BLaER1 treated with 17β-estradiol and CSF1 and Interleukin-3, amounts not matched to agents 10 nM and 100 nM (cell line): Measurements from ENCODE around the gene CDKL4.
A peak's percentile ranks its signal among the peaks of the same experiment; 100 is the strongest.
"Not testable (repeated sequence)": the region's sequence is repeated elsewhere in the genome, so short reads cannot be mapped to it uniquely, and the experiment has no call there.

Source experiments
- H3K27ac ChIP-seq, 11 experiments: shearing (Covaris generic); formaldehyde crosslinking; 2 replicates each; pipeline ENCODE4 v1.8.1; 2022
- H3K27me3 ChIP-seq, 11 experiments: shearing (Covaris generic); formaldehyde crosslinking; 2 replicates each; pipeline ENCODE4 v1.8.1; 2022
- H3K36me3 ChIP-seq, 11 experiments: shearing (Covaris generic); formaldehyde crosslinking; 2 replicates each; pipeline ENCODE4 v1.8.1; 2022
- H3K4me1 ChIP-seq, 10 experiments: shearing (Covaris generic); formaldehyde crosslinking; 2 replicates each; pipeline ENCODE4 v1.8.1; 2022
- H3K4me2 ChIP-seq, 11 experiments: shearing (Covaris generic); formaldehyde crosslinking; 2 replicates each; pipeline ENCODE4 v1.8.1; 2022
- H3K4me3 ChIP-seq, 10 experiments: shearing (Covaris generic); formaldehyde crosslinking; 2 replicates each; pipeline ENCODE4 v1.8.1; 2022
- H3K9ac ChIP-seq, 11 experiments: shearing (Covaris generic); formaldehyde crosslinking; 2 replicates each; pipeline ENCODE4 v1.8.1; 2022
- H3K9me3 ChIP-seq, 11 experiments: shearing (Covaris generic); formaldehyde crosslinking; replicated peaks in 1 of 11; 2 replicates each; pipeline ENCODE4 v1.8.1; 2022
- H4K20me1 ChIP-seq, 11 experiments: shearing (Covaris generic); formaldehyde crosslinking; 2 replicates each; pipeline ENCODE4 v1.8.1; 2022
- Cebpa-rat ChIP-seq, 11 experiments: shearing (Covaris generic); IDR thresholded peaks; 2 replicates each; pipeline ENCODE4 v1.8.1; 2022

Gene CDKL4

GRCh38 chr2:39140322-39140847, 103.4 kb downstream of the CDKL4 start:
- no peaks in the 10 kb centered on the region for H4K20me1 ChIP-seq
- H3K9me3 ChIP-seq: peaks cover 0 to 11% (median 0%) of the 10 kb centered on the region in 11 experiments; a peak in 3 of 22 replicates
- peak overlapping the region in 4 of 11 experiments; percentile 4 to 83 (median 31); a peak in 6 of 22 replicates for H3K4me2 ChIP-seq
- no peak for TF ChIP-seq Cebpa-rat (IDR thresholded peaks at IDR 0.05)
- peak overlapping the region in 3 of 11 experiments; percentile 43 to 63 (median 59); a peak in 5 of 22 replicates for H3K9ac ChIP-seq
- peak overlapping the region in 3 of 11 experiments; percentile 64 to 86 (median 73); a peak in 6 of 22 replicates for H3K27ac ChIP-seq
- peaks cover 5 to 73% (median 7%) of the 10 kb centered on the region in 10 experiments; a peak in 17 of 20 replicates for H3K4me1 ChIP-seq
- H3K4me3 ChIP-seq: no peak overlapping the region
- H3K27me3 ChIP-seq: no peaks in the 10 kb centered on the region
- H3K36me3 ChIP-seq: no peaks in the 10 kb centered on the region

DNA sequence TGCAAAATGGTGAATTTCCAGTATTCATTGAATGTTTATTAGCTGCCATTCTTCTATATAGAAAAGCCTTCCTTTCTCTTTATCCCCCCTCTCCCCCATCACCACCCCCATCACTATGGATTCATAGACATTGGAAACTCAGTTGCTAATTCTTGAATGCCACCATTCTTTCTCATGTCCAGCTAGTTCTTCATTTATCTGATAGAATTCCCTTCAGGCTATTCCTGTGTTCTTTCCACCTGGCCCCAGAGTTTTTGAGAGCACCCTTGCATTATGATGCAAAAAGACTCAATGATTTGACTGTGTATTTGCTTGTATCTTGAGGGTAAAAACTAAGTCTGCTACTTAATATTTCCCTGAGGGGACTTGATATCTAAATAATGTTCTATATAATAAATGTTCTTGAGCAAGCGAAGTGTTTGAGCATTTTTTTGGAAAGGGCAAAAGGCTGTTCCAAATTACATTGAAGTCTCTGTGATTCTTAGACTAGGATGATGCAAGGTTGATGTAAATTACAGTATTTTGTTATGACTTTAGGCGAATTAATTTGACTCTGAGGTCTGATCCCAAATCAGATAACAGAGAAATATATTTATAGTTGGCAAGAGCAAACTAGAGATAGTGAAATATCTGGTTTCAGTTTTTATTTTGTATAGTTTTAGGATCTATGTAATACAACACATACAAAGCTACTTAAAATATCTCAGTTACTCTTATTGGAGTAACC, 104.1 kb downstream of the CDKL4 start:
- Histone ChIP-seq H3K9ac (0 out of 22 replicates have a peak overlapping the region, but pooled peaks of 1 of the 11 experiments have one; percentile 59), H3K9me3 (peaks cover 0 to 6% (median 0%) of the 10 kb centered on the region in 11 experiments; a peak in 2 of 22 replicates), H4K20me1 (no peaks in the 10 kb centered on the region), H3K4me2 (peak overlapping the region in 3 of 11 experiments; percentile 24 to 83 (median 38); a peak in 4 of 22 replicates), H3K27ac (peak overlapping the region in 3 of 11 experiments; percentile 64 to 86 (median 73); a peak in 5 of 22 replicates), H3K27me3 (no peaks in the 10 kb centered on the region), H3K4me1 (peaks cover 5 to 68% (median 7%) of the 10 kb centered on the region in 10 experiments; a peak in 17 of 20 replicates), H3K36me3 (no peaks in the 10 kb centered on the region), H3K4me3 (no peak overlapping the region)
- TF ChIP-seq Cebpa-rat (IDR thresholded peaks at IDR 0.05): no peak

DNA sequence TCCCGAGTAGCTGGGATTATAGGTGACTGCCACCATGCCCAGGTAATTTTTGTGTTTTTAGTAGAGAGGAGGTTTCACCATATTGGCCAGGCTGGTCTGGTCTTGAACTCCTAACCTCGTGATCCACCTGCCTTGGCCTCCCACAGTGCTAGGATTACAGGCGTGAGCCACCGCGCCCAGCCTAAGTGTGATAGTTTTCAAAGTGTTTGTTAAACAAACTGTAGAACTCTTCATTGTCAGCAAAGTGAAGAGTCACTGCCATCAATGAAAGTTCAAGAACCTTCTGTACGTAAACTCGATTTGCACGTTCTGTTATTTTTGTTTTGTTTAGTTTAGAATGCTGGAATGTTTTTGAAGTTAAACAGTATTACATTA, 104.9 kb downstream of the CDKL4 start:
- Histone ChIP-seq H3K36me3 (no peaks in the 10 kb centered on the region), H3K4me3 (no peak overlapping the region), H3K4me2 (peak overlapping the region in 1 of 11 experiments; percentile 30; a peak in 1 of 22 replicates), H3K4me1 (peaks cover 5 to 60% (median 7%) of the 10 kb centered on the region in 10 experiments; a peak in 17 of 20 replicates), H3K27ac (no peak overlapping the region), H3K9me3 (no peaks in the 10 kb centered on the region), H3K27me3 (no peaks in the 10 kb centered on the region), H3K9ac (no peak overlapping the region), H4K20me1 (no peaks in the 10 kb centered on the region)
- no peak for TF ChIP-seq Cebpa-rat (IDR thresholded peaks at IDR 0.05)

GRCh38 chr2:39138187-39138836, 105.5 kb downstream of the CDKL4 start:
- not testable (repeated sequence) for H3K27me3 ChIP-seq, H3K9me3 ChIP-seq, H3K9ac ChIP-seq, H4K20me1 ChIP-seq, H3K36me3 ChIP-seq, H3K27ac ChIP-seq, H3K4me2 ChIP-seq, H3K4me3 ChIP-seq
- H3K4me1 ChIP-seq: peaks cover 5 to 55% (median 7%) of the 10 kb centered on the region in 10 experiments; a peak in 17 of 20 replicates

- Histone ChIP-seq H3K4me2 (no peak overlapping the region), H3K36me3 (no peaks in the 10 kb centered on the region), H3K9ac (no peak overlapping the region), H3K4me1 (peaks cover 5 to 39% (median 7%) of the 10 kb centered on the region in 10 experiments; a peak in 16 of 20 replicates), H3K4me3 (no peak overlapping the region), H4K20me1 (no peaks in the 10 kb centered on the region), H3K9me3 (no peaks in the 10 kb centered on the region), H3K27ac (no peak overlapping the region), H3K27me3 (no peaks in the 10 kb centered on the region)
- TF ChIP-seq Cebpa-rat (IDR thresholded peaks at IDR 0.05): no peak
Observed at GRCh38 chr2:39136799-39137198, 107.0 kb downstream of the CDKL4 start.

DNA sequence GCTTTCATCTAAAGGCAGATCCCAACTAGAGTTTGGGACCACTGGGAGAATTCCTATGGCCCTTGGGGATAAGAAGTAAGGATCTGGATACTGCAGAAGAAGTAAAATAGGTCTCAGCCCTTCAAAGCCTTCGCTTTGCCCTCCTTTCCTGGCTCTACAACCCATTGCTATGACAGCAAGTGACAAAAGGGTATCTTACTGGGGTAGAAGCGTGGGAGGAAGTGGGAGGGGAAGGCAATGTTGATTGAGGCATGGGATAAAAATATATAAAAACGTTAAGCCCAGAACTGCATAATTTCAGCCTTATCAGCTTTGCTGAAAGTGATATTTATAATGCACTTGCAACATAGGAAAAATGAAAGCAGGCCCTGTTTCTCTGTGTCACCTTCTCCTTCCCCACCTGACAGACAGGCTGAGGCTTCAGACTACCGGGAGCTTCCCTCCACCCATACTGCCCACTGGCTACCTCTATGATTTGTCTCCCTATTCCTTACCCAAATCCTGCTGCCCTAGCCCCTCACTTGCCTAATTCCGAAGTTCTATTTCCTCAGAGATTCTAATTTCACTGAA, 108.0 kb downstream of the CDKL4 start:
- H3K27ac ChIP-seq: no peak overlapping the region
- no peaks in the 10 kb centered on the region for H3K9me3 ChIP-seq
- H4K20me1 ChIP-seq: no peaks in the 10 kb centered on the region
- H3K9ac ChIP-seq: no peak overlapping the region
- TF ChIP-seq Cebpa-rat (IDR thresholded peaks at IDR 0.05): no peak
- no peak overlapping the region for H3K4me3 ChIP-seq
- H3K4me2 ChIP-seq: peak overlapping the region; percentile 2 to 48 (median 28); a peak in 11 of 22 replicates
- H3K4me1 ChIP-seq: peaks cover 5 to 34% (median 7%) of the 10 kb centered on the region in 10 experiments; a peak in 16 of 20 replicates
- no peaks in the 10 kb centered on the region for H3K27me3 ChIP-seq
- no peaks in the 10 kb centered on the region for H3K36me3 ChIP-seq

DNA sequence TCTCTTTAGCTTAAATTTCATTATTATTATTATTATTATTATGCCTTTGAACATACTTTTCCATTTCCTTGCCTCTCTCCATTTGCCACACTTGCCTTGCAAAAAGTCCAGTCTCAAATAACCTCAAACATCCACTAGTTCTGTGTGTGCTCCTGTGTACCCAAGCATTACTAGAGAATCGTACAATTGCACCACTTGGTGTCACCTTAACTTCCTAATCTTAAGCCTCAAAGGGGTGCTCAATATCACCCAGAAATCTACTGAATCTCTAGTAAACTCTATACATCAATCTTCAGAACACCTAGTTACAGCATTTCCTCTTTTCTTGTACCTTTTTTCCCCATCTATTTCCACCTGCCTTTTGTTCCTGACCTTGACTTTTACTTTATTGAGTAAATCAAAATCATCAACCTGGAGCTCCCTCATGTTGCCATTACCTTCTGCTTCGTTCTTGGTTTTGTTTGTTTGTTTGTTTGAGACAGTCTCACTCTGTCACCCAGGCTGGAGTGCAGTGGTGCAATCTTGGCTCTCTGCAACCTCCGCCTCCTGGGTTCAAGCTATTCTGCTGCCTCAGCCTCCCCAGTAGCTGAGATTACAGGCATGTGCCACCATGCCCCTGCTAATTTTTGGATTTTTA, 110.4 kb downstream of the CDKL4 start:
- no peaks in the 10 kb centered on the region for H4K20me1 ChIP-seq
- no peaks in the 10 kb centered on the region for H3K9me3 ChIP-seq
- H3K4me2 ChIP-seq: no peak overlapping the region
- TF ChIP-seq Cebpa-rat (IDR thresholded peaks at IDR 0.05): no peak
- no peak overlapping the region for H3K9ac ChIP-seq
- H3K36me3 ChIP-seq: no peaks in the 10 kb centered on the region
- H3K27ac ChIP-seq: no peak overlapping the region
- H3K27me3 ChIP-seq: no peaks in the 10 kb centered on the region
- H3K4me1 ChIP-seq: peaks cover 18 to 38% (median 24%) of the 10 kb centered on the region in 10 experiments
- H3K4me3 ChIP-seq: no peak overlapping the region

DNA sequence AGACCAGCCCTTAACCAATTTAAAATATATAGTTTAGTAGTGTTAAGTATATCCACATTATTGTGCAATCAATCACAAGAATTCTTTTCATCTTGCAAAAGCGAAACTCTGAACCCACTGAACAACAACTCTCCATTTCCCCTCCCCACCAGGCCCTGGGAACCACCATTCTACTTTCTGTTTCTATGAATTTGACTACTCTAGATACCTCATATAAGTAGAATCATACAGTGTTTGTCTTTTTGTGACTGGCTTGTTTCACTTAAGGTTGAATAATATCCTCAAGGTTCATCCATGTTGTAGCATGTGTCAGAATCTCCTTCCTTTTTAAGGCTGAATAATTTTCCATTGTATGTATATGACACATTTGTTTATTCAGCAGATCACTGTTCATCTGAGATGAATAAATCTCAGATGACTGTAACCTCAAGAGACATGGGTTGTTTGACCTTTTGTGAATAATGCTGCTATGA, 114.8 kb downstream of the CDKL4 start:
- Histone ChIP-seq H4K20me1 (no peaks in the 10 kb centered on the region), H3K4me2 (peak overlapping the region; percentile 25 to 83 (median 75); a peak in 21 of 22 replicates), H3K4me1 (peaks cover 29 to 60% (median 45%) of the 10 kb centered on the region in 10 experiments), H3K9me3 (no peaks in the 10 kb centered on the region), H3K4me3 (peak overlapping the region in 1 of 10 experiments; percentile 9; a peak in 1 of 20 replicates), H3K36me3 (no peaks in the 10 kb centered on the region), H3K27me3 (no peaks in the 10 kb centered on the region), H3K27ac (peak overlapping the region; percentile 19 to 84 (median 75); a peak in 19 of 22 replicates), H3K9ac (peak overlapping the region in 6 of 11 experiments; percentile 35 to 69 (median 54); a peak in 11 of 22 replicates)
- peak in 8 of 11 experiments; percentile 42 to 97 (median 87); a peak in 13 of 22 replicates for TF ChIP-seq Cebpa-rat (IDR thresholded peaks at IDR 0.05)
